GM12865 (cell line): ENCODE results near the gene DGKI.

Experiments
- DNase-seq: peaks from one replicate; pipeline ENCODE4 v3.0.0; 2010; ENCODE audit warnings: low read depth
- H3K4me3 ChIP-seq: 2 replicates; pipeline ENCODE4 v1.5.1; 2011; ENCODE audit warnings: mild to moderate bottlenecking, low read depth, low read length, control low read depth
- TF ChIP-seq, protein P1 (sequence below): IDR thresholded peaks from 2 replicates; pipeline ENCODE4 v1.5.1; 2011; ENCODE audit warnings: low read length, control low read depth, low read depth, inconsistent platforms; ENCODE audit not compliant: insufficient read depth; ENCODE audit errors: missing control alignments

The DGKI gene

DNA sequence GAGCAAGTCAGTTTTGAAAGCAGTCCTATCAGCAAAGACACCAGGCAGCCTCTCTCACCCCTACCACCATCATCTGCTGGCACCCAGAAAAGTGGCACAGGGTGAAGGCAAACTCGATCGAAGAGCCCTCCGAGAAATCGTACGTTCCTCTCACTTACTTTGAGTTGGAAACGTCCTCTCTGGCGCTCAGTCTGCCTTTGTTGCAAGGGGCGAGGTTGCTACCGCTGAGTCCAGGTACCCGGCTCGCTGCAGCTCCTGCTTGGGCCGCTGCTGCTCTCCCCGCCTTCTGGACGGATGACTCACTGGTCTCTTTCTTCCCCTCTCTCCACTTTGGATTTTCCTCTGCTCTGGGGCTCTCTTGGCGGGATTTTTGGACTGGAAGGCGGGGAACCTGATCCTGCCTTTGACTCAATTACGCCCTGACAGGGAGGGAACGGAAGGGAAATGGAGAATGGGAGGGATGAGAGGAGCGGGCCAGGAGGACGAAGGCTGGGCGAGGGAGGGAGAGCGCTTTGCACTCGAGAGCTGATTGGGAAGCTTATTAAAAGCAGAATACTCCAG is 503.4 kb downstream of the DGKI start, which contains the start of gene PTN:
PTN (minus strand) TSS at position 453 of the 561 bp plus-strand sequence. CDS start 88,760 bp downstream, outside the sequence.
- DNase-seq, result no peak
- no peak within 1 kb of the TSS for H3K4me3 ChIP-seq
- TF ChIP-seq, protein P1, sequence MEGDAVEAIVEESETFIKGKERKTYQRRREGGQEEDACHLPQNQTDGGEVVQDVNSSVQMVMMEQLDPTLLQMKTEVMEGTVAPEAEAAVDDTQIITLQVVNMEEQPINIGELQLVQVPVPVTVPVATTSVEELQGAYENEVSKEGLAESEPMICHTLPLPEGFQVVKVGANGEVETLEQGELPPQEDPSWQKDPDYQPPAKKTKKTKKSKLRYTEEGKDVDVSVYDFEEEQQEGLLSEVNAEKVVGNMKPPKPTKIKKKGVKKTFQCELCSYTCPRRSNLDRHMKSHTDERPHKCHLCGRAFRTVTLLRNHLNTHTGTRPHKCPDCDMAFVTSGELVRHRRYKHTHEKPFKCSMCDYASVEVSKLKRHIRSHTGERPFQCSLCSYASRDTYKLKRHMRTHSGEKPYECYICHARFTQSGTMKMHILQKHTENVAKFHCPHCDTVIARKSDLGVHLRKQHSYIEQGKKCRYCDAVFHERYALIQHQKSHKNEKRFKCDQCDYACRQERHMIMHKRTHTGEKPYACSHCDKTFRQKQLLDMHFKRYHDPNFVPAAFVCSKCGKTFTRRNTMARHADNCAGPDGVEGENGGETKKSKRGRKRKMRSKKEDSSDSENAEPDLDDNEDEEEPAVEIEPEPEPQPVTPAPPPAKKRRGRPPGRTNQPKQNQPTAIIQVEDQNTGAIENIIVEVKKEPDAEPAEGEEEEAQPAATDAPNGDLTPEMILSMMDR, result no peak

GRCh38 chr7:137342828-137343261 is 503.9 kb downstream of the DGKI start:
- DNase-seq, result no peak
- H3K4me3 ChIP-seq, result no peak overlapping the region
- TF ChIP-seq, protein P1, result no peak

GRCh38 chr7:137342265-137342664 is 504.5 kb downstream of the DGKI start:
- TF ChIP-seq, protein P1, result no peak
- DNase-seq, result no peak
- no peak overlapping the region for H3K4me3 ChIP-seq

DNA sequence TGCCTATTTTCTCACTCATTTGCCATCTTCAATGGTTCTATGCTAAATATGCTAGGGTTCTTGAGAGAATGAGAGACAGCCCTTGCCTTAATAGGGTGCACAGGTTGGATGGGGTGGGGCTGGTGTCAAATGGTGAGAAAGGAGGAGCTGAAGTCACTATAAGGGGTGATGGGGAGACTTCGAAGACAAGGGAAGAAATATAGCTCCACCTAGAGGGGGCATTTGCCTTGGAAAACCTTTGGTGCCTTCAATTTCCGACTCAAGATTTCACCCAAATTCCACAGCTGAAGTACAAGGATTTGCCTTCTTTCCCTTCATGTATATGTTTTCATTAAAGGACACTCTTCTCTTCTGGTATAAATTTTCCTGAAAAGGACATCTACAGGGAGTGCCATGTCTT is 508.9 kb downstream of the DGKI start:
- H3K4me3 ChIP-seq, result no peak overlapping the region
- TF ChIP-seq, protein P1, result no peak
- DNase-seq, result peak; percentile 9

- no peak overlapping the region for H3K4me3 ChIP-seq
- TF ChIP-seq, protein P1, result no peak
- no peak for DNase-seq
Measured at GRCh38 chr7:137335814-137336213, 511.0 kb downstream of the DGKI start.

DNA sequence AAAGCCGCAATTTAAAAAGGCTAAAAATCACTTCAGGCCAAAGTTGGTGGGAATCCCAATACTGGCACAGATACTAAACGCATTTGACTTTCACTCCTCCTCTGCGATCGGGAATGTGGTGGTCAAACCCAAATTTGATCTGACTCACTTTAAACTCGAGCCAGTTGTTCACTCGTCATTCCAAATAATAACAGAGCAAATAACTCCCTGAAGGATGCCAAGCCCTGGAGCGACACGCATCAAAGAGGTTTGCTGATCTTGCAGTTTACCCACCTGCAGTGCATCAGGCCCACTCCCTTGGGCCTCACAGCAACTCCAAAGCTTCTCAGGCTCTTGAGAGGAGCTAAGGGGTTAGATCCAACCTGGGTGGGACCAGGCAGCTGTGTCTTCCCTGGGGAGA is 515.4 kb downstream of the DGKI start:
- DNase-seq, result no peak
- TF ChIP-seq, protein P1, result no peak
- no peak overlapping the region for H3K4me3 ChIP-seq
